HG03060 (cell line): Measurements from ENCODE around the gene PNRC2.
"Not testable (repeated sequence)": the region's sequence is repeated elsewhere in the genome, so short reads cannot be mapped to it uniquely, and the experiment has no call there.

Experiments
- ATAC-seq: cut with Tn5 transposase; IDR thresholded peaks from one replicate; pipeline ENCODE4 v1.9.1; 2021; ENCODE audit warnings: low read depth, moderate number of reproducible peaks; ENCODE audit not compliant: unreplicated experiment

The PNRC2 gene

DNA sequence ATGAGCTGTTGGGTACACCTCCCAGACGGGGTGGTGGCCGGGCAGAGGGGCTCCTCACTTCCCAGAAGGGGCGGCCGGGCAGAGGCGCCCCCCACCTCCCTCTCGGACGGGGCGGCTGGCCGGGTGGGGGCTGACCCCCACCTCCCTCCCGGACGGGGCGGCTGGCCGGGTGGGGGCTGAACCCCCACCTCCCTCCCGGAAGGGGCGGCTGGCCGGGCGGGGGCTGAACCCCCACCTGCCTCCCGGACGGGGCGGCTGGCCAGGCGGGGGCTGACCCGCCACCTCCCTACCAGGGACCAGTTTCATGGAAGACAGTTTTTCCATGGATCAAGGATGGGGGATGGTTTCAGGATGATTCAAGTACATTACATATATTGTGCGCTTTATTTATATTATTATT lies 27.4 kb downstream of the PNRC2 start:
- not testable (repeated sequence) for ATAC-seq

DNA sequence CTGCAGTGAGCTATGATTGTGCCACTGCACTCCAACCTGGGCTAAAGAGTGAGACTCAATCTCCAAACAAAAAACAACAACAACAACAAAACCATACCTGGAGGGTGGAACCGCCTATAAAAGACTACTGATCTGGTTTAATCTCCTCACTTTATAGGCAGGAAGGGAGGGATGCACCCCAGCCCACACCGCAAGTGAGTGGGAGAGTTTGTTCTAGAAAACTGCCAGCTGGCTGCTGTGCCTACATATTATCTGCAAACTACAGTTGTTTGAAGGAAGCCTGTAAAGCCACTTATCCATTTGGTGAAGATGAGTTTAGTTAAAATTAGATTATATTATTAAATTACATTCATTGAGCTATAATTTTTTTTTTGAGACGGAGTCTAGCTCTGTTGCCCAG lies 29.6 kb downstream of the PNRC2 start:
- no peak for ATAC-seq

DNA sequence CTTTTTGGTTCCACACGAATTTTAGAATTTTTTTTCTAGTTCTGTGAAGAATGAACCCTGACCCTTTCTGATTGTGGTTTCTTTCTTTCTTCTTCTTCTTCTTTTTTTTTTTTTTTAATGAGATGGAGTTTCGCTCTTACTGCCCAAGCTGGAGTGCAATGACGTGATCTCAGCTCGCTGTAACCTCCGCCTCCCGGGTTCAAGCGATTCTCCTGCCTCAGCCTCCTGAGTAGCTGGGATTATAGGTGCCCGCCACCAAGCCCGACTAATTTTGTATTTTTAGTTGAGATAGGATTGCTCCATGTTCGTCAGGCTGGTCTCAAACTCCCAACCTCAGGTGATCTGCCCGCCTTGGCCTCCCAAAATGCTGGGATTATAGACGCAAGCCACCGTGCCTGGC lies 32.4 kb downstream of the PNRC2 start:
- not testable (repeated sequence) for ATAC-seq

DNA sequence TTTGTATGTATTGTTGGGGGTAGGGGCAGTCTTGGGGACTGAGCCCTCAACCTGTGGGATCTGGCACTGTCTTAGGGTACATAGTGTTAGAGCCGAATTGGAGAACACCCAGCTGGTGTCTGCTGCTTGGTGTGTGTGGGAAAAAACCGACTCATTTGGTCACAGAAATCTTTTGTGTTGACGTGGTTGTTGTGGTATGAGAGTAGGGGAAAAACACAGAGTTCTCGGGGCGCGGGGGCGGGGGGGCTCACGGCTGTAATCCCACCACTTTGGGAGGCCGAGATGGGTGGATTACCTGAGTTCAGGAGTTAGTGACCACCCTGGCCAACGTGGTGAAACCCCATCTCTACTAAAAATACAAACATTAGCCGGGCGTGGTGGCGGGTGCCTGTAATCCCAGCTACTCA lies 35.8 kb downstream of the PNRC2 start:
- ATAC-seq, result no peak

DNA sequence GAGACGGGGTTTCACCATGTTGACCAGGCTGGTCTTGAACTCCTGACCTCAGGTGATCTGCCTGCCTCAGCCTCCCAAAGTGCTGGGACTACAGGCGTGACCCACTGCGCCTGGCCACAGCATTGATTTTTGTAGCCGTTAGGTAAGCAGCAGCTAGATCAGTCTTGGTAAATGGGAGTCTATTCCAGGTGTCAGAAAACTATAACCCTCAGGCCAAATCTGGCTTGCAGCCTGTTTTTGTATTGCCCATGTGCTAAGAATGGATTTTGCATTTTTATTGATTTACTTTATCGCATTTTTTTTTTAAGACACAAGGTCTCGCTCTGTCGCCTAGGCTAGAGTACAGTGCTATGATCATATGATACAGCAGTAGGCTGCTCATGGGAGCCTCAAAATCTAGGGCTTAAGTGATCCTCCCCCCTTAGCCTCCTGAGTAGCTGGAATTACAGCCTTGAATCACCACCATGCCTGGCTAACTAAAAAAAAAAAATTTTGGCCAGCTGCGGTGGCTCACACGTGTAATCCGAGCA lies 37.1 kb downstream of the PNRC2 start:
- ATAC-seq, result no peak

DNA sequence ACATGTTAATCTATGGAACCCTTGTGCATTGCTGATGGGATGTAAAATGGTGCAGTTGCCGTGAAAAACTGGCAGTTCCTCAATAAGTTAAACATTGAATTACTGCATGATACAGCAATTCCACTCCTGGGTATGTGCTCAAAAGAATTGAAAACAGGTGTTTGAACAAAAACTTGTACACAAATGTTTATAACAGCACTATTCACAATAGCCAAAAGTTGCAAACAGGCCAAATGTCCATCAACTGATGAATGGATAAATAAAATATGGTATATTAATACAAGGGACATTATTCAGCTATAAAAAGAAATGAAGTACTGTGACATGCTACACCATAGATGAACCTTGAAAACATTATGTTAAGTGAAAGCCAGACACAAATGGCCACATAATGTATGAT lies 38.2 kb downstream of the PNRC2 start:
- no peak for ATAC-seq

DNA sequence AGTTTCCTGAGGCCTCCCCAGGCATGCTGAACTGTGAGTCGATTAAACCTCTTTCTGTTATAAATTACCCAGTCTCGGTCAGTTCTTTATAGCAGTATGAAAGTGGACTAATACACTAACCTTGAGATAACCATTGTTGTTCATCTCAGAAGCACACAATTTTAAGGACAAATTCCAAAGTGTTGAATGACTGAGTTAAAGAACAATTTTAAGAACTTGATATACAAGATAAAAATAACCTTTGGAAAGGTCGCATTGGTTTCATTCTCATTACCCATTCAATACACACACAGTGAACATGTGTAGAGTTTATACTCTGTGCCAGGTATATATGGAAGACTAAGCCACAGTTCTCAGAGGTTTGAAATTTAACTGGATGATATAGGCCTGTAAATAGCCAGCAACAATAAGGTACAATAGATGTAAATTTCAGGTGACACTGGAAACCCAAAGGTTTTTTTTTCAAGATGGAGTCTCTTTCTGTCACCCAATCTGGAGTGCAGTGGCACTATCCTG lies 39.6 kb downstream of the PNRC2 start:
- ATAC-seq, result no peak

DNA sequence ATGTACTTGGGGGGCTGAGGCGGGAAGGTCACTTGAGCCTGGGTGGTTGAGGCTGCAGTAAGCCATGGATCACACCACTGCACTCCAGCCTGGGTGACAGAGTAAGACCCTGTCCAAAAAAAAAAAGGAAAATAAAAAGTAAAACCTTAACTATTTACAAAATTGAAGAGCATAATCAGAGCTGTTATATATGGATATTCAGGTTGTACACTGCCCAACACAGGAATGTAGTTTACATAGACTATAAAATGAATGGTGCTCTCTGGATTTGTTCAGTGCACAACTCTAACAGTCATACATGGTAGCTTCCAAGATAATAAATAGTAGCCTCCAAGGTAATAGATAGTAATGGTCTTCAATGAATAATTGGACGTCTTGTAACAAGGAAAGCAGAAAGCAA lies 43.1 kb downstream of the PNRC2 start:
- no peak for ATAC-seq

DNA sequence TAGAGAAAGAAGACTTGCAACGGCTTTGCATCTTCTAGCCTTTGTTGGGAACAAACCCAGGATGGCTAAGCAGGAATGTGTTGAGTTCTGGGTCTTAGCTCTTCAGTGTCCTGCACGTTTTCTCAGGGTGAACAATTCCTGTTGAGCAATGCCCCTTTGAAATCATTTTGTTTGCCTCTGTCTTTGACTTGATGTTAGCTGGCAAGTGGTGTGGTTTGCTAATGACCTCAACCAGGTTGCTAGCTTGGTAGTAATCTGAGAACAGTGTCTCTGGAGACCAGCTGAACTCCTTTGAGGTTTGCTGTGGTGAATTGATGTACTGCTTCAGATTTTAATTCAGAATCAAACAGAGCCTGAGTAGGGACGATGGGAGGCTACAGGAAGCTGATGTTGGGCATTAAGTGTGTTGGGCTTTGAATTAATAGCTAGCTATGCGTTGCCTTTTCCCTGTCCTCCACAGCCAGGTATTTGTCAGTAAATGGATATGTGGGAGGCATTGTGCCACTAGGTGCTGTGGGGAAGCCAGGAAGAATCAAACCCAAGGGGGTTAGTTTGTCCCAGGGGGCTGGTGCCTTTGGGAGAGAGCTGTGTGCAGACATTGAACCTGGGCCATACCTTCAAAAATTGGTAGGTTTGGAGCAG lies 43.8 kb downstream of the PNRC2 start:
- peak; percentile 44 for ATAC-seq

DNA sequence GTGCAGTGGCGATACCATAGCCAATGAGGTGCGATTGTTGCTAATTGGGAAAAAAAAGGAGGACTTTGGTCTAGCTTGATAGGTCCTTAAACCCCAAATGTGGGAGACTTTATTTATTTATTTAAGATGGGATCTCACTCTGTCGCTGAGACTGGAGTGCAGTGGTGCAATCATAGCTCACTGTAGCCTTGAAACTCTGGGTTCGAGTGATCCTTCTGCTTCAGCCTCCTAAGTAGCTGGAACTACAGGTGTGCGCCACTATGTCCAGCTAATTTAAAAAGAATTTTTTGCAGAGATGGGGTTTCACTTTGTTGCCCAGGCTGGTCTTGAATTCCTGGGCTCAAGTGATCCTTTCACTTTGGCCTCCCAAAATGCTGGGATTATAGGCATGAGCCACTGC lies 44.5 kb downstream of the PNRC2 start:
- ATAC-seq, result no peak

DNA sequence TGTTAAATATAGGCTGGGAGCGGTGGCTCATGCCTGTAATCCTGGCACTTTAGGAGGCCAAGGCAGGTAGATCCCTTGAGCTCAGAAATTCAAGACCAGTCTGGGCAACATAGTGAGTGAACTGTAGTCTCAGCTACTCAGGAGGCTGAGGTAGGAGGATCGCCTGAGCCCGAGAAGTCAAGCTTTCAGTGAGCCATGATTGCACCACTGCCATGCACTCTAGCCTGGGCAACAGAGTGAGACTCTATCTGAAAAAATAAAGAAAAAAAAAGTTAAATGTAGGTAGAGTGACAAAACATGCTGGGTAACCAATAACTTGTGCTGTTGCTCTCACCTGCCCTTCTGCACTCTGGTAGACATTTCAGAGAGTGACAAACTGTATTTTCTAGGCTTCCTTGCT lies 45.5 kb downstream of the PNRC2 start:
- ATAC-seq, result no peak

DNA sequence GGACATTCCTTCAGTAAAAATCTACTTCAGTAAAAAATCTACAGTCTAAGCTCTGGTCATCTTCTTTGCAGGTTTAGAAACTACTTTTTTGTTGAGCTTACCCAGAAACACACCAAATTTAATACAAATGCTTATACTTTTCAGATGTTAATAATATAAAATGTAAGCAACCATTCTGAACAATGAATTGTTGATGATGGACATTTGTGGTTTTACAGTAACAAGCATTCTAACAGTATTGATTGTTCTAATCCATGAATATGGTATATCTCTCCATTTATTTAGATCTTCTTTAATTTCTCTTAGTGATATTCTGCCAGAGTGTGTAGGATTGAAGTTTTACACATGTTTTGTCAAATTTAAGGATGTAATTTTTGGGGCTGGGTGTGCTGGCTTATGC lies 47.5 kb downstream of the PNRC2 start:
- ATAC-seq, result no peak

DNA sequence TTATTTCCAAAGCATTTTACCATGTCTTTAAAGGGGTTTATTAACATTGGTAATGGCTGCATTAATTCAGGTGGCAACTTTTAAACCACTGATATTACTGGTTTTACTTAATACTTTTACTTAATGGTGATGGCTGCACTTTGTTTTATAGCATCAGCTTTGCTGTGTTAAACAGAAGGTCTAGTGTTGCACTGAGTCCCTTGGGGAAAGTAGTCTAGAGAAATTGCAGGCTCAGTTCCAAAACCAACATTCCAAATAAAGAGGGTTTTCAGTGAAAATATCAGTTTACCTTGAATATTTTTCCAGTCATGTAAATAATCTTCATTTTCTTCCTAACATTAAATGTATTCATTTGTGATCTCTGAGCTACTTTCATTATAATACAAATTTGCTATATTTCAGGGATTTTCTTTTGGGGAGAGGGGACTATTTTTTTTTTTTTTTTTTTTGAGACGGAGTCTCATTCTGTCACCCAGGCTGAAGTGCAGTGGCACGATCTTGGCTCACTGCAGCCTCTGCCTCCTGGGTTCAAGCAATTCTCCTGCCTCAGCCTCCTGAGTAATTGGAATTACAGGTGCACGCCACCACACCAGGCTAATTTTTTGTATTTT lies 49.1 kb downstream of the PNRC2 start:
- ATAC-seq, result not testable (repeated sequence)

DNA sequence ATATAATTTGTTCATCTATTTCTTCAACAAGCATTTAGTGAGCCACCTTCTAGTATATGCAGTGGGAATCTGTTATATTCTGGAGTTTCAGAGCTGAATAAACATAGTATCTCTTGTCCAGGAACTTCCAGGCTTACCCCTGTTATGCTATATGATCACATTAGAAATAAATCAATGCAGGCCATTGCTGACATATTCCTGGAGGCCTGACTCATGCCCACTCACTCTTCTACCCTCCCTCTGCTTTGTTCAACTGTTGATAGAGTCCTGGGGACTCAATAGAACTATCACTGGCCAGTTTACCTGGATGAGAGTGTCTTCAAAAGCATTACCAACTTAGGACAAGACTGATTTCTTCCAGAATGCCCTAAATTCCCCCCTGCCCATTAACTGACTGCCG lies 49.8 kb downstream of the PNRC2 start:
- no peak for ATAC-seq

DNA sequence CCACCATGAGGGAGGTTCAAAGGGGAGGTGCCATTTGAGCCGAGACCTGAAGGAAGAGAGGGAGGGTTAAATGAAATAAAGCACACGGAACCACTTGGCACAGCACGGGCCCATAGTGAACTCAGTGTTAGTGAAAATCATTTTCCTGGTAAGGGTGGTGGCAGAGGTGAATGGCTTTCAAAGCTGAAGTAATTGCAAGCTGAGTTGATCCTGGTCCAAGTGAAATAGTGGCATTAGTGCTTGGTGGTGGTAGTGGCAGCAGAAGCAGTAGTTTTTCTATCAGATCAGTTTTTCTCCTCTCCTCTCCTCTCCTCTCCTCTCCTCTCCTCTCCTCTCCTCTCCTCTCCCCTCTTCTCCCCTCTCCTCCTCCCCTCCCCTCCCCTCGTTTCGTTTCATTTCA lies 51.0 kb downstream of the PNRC2 start:
- ATAC-seq, result no peak

DNA sequence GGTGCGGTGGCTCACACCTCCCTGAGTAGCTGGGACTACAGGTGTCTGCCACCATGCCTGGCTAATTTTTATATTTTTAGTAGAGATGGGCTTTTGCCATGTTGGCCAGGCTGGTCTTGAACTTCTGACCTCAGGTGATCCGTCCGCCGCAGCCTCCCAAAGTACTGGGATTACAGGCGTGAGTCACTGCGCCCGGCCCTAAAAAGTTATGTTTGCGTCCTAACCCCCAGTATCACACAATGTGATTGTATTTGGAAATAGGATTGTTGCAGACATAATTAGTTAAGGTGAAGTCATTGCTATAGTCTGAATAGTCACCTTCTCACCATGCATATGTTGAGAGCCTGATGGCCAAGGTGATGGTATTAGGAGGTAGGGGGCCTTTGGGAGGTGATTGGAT lies 53.2 kb downstream of the PNRC2 start:
- not testable (repeated sequence) for ATAC-seq
